ENCODE results near the gene SLC16A3. TPM values are rescaled to one million over a fixed set of nuclear protein-coding genes. Genes with fewer than 3 reads are reported as not detected.

Gene SLC16A3
- total RNA-seq, 2 donors from 2014 or later: 76.0 to 113 TPM

- ATAC-seq (ENCODE audit: insufficient number of reproducible peaks, low FRiP score, low read depth): no peak
- no peak for TF ChIP-seq CTCF (IDR thresholded peaks at IDR 0.05)
- no peaks in the 10 kb centered on the region for H3K9me3 ChIP-seq
- peaks cover 10% of the 10 kb centered on the region for H3K36me3 ChIP-seq
- DNase-seq (ENCODE audit: low spot score): no peak
- no peaks in the 10 kb centered on the region for H3K27me3 ChIP-seq (replicated peaks; ENCODE audit: insufficient read depth)
- no peak overlapping the region for H3K27ac ChIP-seq
- peaks cover 0 to 13% of the 10 kb centered on the region in 2 donors for H3K4me1 ChIP-seq (ENCODE audit: control insufficient read depth in 1 of 2, low read depth in 2 of 2)
- no peak overlapping the region for H3K4me3 ChIP-seq
These were observed 35.2 kb upstream of the SLC16A3 start for GRCh38 chr17:82193520-82194220.

GRCh38 chr17:82194765-82195164, 34.1 kb upstream of the SLC16A3 start:
- H3K27ac ChIP-seq: no peak overlapping the region

GRCh38 chr17:82195675-82196672, 32.9 kb upstream of the SLC16A3 start:
- Histone ChIP-seq H3K27me3 (replicated peaks; ENCODE audit: insufficient read depth) (no peaks in the 10 kb centered on the region), H3K4me1 (ENCODE audit: control insufficient read depth in 1 of 2, low read depth in 2 of 2) (peaks cover 0 to 13% of the 10 kb centered on the region in 2 donors), H3K4me3 (peak overlapping the region; percentile 34), H3K9me3 (no peaks in the 10 kb centered on the region), H3K36me3 (peaks cover 10% of the 10 kb centered on the region), H3K27ac (peak overlapping the region; percentile 50 to 56)
- ATAC-seq (ENCODE audit: insufficient number of reproducible peaks, low FRiP score, low read depth): no peak
- TF ChIP-seq CTCF (IDR thresholded peaks at IDR 0.05): no peak
- no peak for DNase-seq (ENCODE audit: low spot score)

More at GRCh38 chr17:82194765-82195164, 34.1 kb upstream of the SLC16A3 start:
- peaks cover 0 to 13% of the 10 kb centered on the region in 2 donors for H3K4me1 ChIP-seq (ENCODE audit: control insufficient read depth in 1 of 2, low read depth in 2 of 2)
- no peaks in the 10 kb centered on the region for H3K27me3 ChIP-seq (replicated peaks; ENCODE audit: insufficient read depth)
- H3K36me3 ChIP-seq: peaks cover 10% of the 10 kb centered on the region
- no peak for TF ChIP-seq CTCF (IDR thresholded peaks at IDR 0.05)
- no peak overlapping the region for H3K4me3 ChIP-seq
- H3K9me3 ChIP-seq: no peaks in the 10 kb centered on the region
- DNase-seq (ENCODE audit: low spot score) (no peak), ATAC-seq (ENCODE audit: insufficient number of reproducible peaks, low FRiP score, low read depth) (no peak)

GRCh38 chr17:82198092-82198491, 30.8 kb upstream of the SLC16A3 start:
- Histone ChIP-seq H3K27me3 (replicated peaks; ENCODE audit: insufficient read depth) (no peaks in the 10 kb centered on the region), H3K36me3 (peaks cover 8% of the 10 kb centered on the region), H3K27ac (no peak overlapping the region), H3K4me3 (no peak overlapping the region), H3K4me1 (ENCODE audit: control insufficient read depth in 1 of 2, low read depth in 2 of 2) (peaks cover 0 to 13% of the 10 kb centered on the region in 2 donors), H3K9me3 (no peaks in the 10 kb centered on the region)
- ATAC-seq (ENCODE audit: insufficient number of reproducible peaks, low FRiP score, low read depth): no peak
- no peak for TF ChIP-seq CTCF (IDR thresholded peaks at IDR 0.05)
- no peak for DNase-seq (ENCODE audit: low spot score)

GRCh38 chr17:82199496-82199895, 29.3 kb upstream of the SLC16A3 start:
- no peaks in the 10 kb centered on the region for H3K9me3 ChIP-seq
- peaks cover 4% of the 10 kb centered on the region for H3K36me3 ChIP-seq
- H3K4me3 ChIP-seq: no peak overlapping the region
- H3K27ac ChIP-seq: no peak overlapping the region
- peaks cover 0 to 13% of the 10 kb centered on the region in 2 donors for H3K4me1 ChIP-seq (ENCODE audit: control insufficient read depth in 1 of 2, low read depth in 2 of 2)
- no peak for DNase-seq (ENCODE audit: low spot score)
- TF ChIP-seq CTCF (IDR thresholded peaks at IDR 0.05): no peak
- no peaks in the 10 kb centered on the region for H3K27me3 ChIP-seq (replicated peaks; ENCODE audit: insufficient read depth)
- ATAC-seq (ENCODE audit: insufficient number of reproducible peaks, low FRiP score, low read depth): no peak

Data from thoracic aorta (tissue), 2 donors.